ENCODE measurements around the gene TBX1. TPM values are rescaled to one million over a fixed set of nuclear protein-coding genes. Genes with fewer than 3 reads are reported as not detected.

TBX1 gene
- total RNA-seq, 4 donors from 2014 or later: 1.4 to 2.5 (median 1.8) TPM

DNA sequence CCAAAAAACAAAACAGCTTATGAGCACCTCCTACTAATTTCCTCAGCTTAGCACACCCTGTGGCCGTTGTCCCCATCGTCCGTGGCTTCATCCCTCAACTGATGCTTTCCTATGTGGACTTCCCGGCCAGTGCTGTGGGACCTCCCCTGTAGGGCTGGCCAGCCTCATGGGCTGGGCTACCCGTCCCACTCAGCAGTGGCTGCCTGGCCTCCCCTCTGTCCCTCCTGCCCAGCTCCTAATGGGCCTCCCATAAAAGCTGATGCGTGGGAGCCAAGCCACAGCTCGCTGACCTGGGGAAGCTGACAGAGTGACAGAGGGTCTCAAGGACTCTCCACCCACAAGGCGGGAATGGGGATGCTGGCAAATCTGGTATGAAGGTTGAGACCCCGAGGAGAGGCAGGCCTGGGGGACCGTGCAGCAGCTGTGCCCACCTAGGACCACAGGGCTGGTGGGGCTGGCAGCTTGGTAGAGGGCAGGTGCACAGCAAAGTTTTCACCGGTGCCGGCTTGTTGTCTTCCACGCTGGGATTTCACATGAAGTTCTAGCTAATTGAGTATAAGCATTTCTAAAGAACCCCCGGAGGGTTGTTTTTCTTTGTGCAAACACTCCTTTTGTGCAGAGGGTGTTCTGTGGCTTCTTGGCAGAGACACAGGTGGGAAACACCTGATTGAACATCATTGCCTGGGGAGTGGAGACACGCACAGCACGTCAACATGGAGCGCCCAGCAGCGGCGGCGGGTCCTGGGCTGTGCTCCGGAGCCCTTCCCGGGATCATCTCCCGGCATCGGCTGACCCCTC is 23.2 kb downstream of the TBX1 start:
- Histone ChIP-seq H3K9me3 (peaks cover 0 to 13% (median 5%) of the 10 kb centered on the region in 4 donors), H3K4me3 (no peak overlapping the region), H3K27me3 (peaks cover 0 to 28% (median 0%) of the 10 kb centered on the region in 4 donors), H3K27ac (replicated peaks in 1 of 4) (no peak overlapping the region), H3K36me3 (peaks cover 4 to 15% (median 11%) of the 10 kb centered on the region in 4 donors), H3K4me1 (peaks cover 0 to 14% (median 5%) of the 10 kb centered on the region in 4 donors)
- 88% methylated on average over 22 of the region's 24 CpGs for WGBS
- TF ChIP-seq EP300 (IDR thresholded peaks at IDR 0.05): no peak
- TF ChIP-seq CTCF (IDR thresholded peaks at IDR 0.05): no peak
- no peak for TF ChIP-seq POLR2AphosphoS5 (IDR thresholded peaks at IDR 0.05)
- no peak for TF ChIP-seq POLR2A (IDR thresholded peaks at IDR 0.05; ENCODE audit: low read depth)
- DNase-seq (ENCODE audit: extremely low spot score): no peak
- intact Hi-C loops (cut with DNase I): no loop called here

- no peak overlapping the region for H3K4me3 ChIP-seq
- H3K4me1 ChIP-seq: peaks cover 0 to 10% (median 5%) of the 10 kb centered on the region in 4 donors
- intact Hi-C loops (cut with DNase I): no loop called here
- WGBS: 99% methylated on average over 13 of the region's 33 CpGs
- H3K9me3 ChIP-seq: peaks cover 0 to 13% (median 5%) of the 10 kb centered on the region in 4 donors
- H3K36me3 ChIP-seq: peaks cover 4 to 21% (median 14%) of the 10 kb centered on the region in 4 donors
- TF ChIP-seq CTCF (IDR thresholded peaks at IDR 0.05) (no peak), EP300 (IDR thresholded peaks at IDR 0.05) (no peak), POLR2AphosphoS5 (IDR thresholded peaks at IDR 0.05) (no peak), POLR2A (IDR thresholded peaks at IDR 0.05; ENCODE audit: low read depth) (no peak)
- DNase-seq (ENCODE audit: extremely low spot score): no peak
- no peak overlapping the region for H3K27ac ChIP-seq (replicated peaks in 1 of 4)
- H3K27me3 ChIP-seq: peaks cover 0 to 27% (median 0%) of the 10 kb centered on the region in 4 donors
Measured at GRCh38 chr22:19784384-19785175, 24.0 kb downstream of the TBX1 start.

GRCh38 chr22:19785461-19786263 is 25.1 kb downstream of the TBX1 start:
- intact Hi-C loops (cut with DNase I): no loop called here
- WGBS: 85% methylated on average over 15 of the region's 22 CpGs

More at GRCh38 chr22:19785461-19786263, 25.1 kb downstream of the TBX1 start:
- peaks cover 4 to 21% (median 14%) of the 10 kb centered on the region in 4 donors for H3K36me3 ChIP-seq
- TF ChIP-seq CTCF (IDR thresholded peaks at IDR 0.05) (no peak), EP300 (IDR thresholded peaks at IDR 0.05) (no peak), POLR2AphosphoS5 (IDR thresholded peaks at IDR 0.05) (no peak), POLR2A (IDR thresholded peaks at IDR 0.05; ENCODE audit: low read depth) (no peak)
- H3K4me1 ChIP-seq: no peaks in the 10 kb centered on the region
- no peak for DNase-seq (ENCODE audit: extremely low spot score)
- H3K27ac ChIP-seq (replicated peaks in 1 of 4): no peak overlapping the region
- no peak overlapping the region for H3K4me3 ChIP-seq
- H3K27me3 ChIP-seq: peaks cover 0 to 27% (median 0%) of the 10 kb centered on the region in 4 donors
- peaks cover 0 to 13% (median 5%) of the 10 kb centered on the region in 4 donors for H3K9me3 ChIP-seq
